Spleen (tissue), 11 donors: ENCODE data around the gene RECK. TPM values are rescaled to one million over a fixed set of nuclear protein-coding genes. Genes with fewer than 3 reads are reported as not detected.

Experiments used
- DNase-seq: peaks from one replicate; pipeline ENCODE4 v3.0.0-alpha.2; 2020
- H3K27ac ChIP-seq, 8 donors: fragments of 200-600 bp; sonication (generic) in 7 of 8; 1 replicate in 4 of 8; 2 replicates in 4 of 8; pipeline versions ENCODE4 v1.5.0 to v1.8.0; 2016 to 2021; ENCODE audit warnings: inconsistent platforms in 4 of 8, mild to moderate bottlenecking in 4 of 8, moderate library complexity in 1 of 8
- H3K27me3 ChIP-seq, 7 donors: fragments of 200-600 bp; sonication (generic) in 6 of 7; replicated peaks in 1 of 7; 1 replicate in 4 of 7; 2 replicates in 3 of 7; pipeline versions ENCODE4 v1.5.0 to v1.8.0; 2016 to 2021; ENCODE audit warnings: inconsistent platforms in 3 of 7, mild to moderate bottlenecking in 1 of 7
- H3K36me3 ChIP-seq, 6 donors: fragments of 200-600 bp; sonication (generic) in 5 of 6; 1 replicate in 4 of 6; 2 replicates in 2 of 6; pipeline versions ENCODE4 v1.5.0 to v1.8.0; 2016 to 2021; ENCODE audit warnings: inconsistent platforms in 2 of 6
- H3K4me1 ChIP-seq, 6 donors: fragments of 200-600 bp; sonication (generic) in 5 of 6; 1 replicate in 3 of 6; 2 replicates in 3 of 6; pipeline versions ENCODE4 v1.5.0 to v1.8.0; 2016 to 2021; ENCODE audit warnings: inconsistent platforms in 3 of 6
- H3K4me3 ChIP-seq, 8 donors: fragments of 200-600 bp; sonication (generic) in 7 of 8; 1 replicate in 4 of 8; 2 replicates in 4 of 8; pipeline versions ENCODE4 v1.5.0 to v1.8.0; 2016 to 2021; ENCODE audit warnings: inconsistent platforms in 4 of 8, mild to moderate bottlenecking in 4 of 8, moderate library complexity in 2 of 8
- H3K9me3 ChIP-seq, 8 donors: fragments of 200-600 bp; sonication (generic) in 7 of 8; 1 replicate in 4 of 8; 2 replicates in 4 of 8; pipeline versions ENCODE4 v1.5.0 to v1.8.0; 2016 to 2021; ENCODE audit warnings: inconsistent platforms in 4 of 8
- POLR2A ChIP-seq, 3 donors: fragments of 450-650 bp; IDR thresholded peaks; one replicate each; pipeline ENCODE4 v1.5.1; 2017; ENCODE audit warnings: antibody characterized with exemption in 3 of 3, mild to moderate bottlenecking in 1 of 3
- POLR2AphosphoS5 ChIP-seq, 3 donors: sonication (generic); formaldehyde crosslinking; IDR thresholded peaks; one replicate each; pipeline ENCODE4 v1.5.1; 2017; ENCODE audit warnings: antibody characterized with exemption in 3 of 3
- WGBS, 5 donors: extraction: QIAGEN DNeasy Blood & Tissue Kit in 3 of 5; methylation state at CpG; one replicate each; pipeline versions ENCODE4 v1.1.5 to v1.1.7; 2013 to 2018; 5-methylcytosine and 5-hydroxymethylcytosine counted together
- intact Hi-C: fragments of 100-400 bp; cut with DNase I; formaldehyde crosslinking; loops from one replicate; pipeline ENCODE4 v1.15.0; 2023; ENCODE audit warnings: low total_unique reads
- polyA plus RNA-seq, 3 donors: library from polyadenylated mRNA; stranded (reverse); fragments of 200-250 nt; gene quantifications; one replicate each; pipeline ENCODE4 v1.2.1, GENCODE V29; 2013
- total RNA-seq, 7 donors: library from RNA; depleted of rRNA in 3 of 7; stranded (reverse); fragments of >200 nt in 3 of 7; fragmentation: NEBNext Ultra II Directional in 4 of 7; extraction: Animal tissue kit (Norgen Biotek cat#: 25700) in 4 of 7; gene quantifications; one replicate each; pipeline versions ENCODE4 v1.1.0 to v1.2.1, GENCODE V29; 2016 to 2021
- TF ChIP-seq, protein P1 (sequence below), 11 experiments: fragments of 200-600 bp in 7 of 11; fragments of 450-650 bp in 4 of 11; sonication (generic) in 4 of 11; IDR thresholded peaks in 8 of 11; conservative IDR thresholded peaks in 3 of 11; 1 replicate in 7 of 11; 2 replicates in 4 of 11; pipeline versions ENCODE4 v1.4.0 to v1.8.0; 2016 to 2021; ENCODE audit warnings: antibody characterized with exemption in 11 of 11, inconsistent platforms in 4 of 11, mild to moderate bottlenecking in 1 of 11
- donor health status: healthy with polysubstance abuse.
- donor health status: DM: no; HTN: no; CAD: no; lungs with moderate emphysema.
- donor health status: DM: no; HTN: no; CAD: no.
- donor health status: Bipolar disorder and iron deficiency.
- donor health status: healthy.
- donor health status: DM: no; HTN: no; CAD: no.
- donor health status: DM: yes; HTN: yes; CAD: no.

Gene RECK
- total and polyA plus RNA-seq, 10 donors, result 2.7 to 16.0 (median 9.8) TPM

- no peak for DNase-seq
- no peak overlapping the region for H3K4me3 ChIP-seq
- 77 to 91% (median 80%) methylated on average over 6 of the region's 6 CpGs for WGBS, 5 donors
- no peaks in the 10 kb centered on the region for H3K27me3 ChIP-seq
- H3K4me1 ChIP-seq, result no peaks in the 10 kb centered on the region
- H3K27ac ChIP-seq, result no peak overlapping the region
- H3K36me3 ChIP-seq, result no peaks in the 10 kb centered on the region
- no peaks in the 10 kb centered on the region for H3K9me3 ChIP-seq
- TF ChIP-seq POLR2A (IDR thresholded peaks at IDR 0.05) (no peak), POLR2AphosphoS5 (IDR thresholded peaks at IDR 0.05) (no peak)
- TF ChIP-seq, protein P1, sequence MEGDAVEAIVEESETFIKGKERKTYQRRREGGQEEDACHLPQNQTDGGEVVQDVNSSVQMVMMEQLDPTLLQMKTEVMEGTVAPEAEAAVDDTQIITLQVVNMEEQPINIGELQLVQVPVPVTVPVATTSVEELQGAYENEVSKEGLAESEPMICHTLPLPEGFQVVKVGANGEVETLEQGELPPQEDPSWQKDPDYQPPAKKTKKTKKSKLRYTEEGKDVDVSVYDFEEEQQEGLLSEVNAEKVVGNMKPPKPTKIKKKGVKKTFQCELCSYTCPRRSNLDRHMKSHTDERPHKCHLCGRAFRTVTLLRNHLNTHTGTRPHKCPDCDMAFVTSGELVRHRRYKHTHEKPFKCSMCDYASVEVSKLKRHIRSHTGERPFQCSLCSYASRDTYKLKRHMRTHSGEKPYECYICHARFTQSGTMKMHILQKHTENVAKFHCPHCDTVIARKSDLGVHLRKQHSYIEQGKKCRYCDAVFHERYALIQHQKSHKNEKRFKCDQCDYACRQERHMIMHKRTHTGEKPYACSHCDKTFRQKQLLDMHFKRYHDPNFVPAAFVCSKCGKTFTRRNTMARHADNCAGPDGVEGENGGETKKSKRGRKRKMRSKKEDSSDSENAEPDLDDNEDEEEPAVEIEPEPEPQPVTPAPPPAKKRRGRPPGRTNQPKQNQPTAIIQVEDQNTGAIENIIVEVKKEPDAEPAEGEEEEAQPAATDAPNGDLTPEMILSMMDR (IDR thresholded peaks at IDR 0.05 in 8 of 11, conservative IDR thresholded peaks at IDR 0.05 in 3 of 11), result no peak
- intact Hi-C loops, result no loop called here
Observed at GRCh38 chr9:36018891-36019720, 17.6 kb upstream of the RECK start.

- TF ChIP-seq POLR2AphosphoS5 (IDR thresholded peaks at IDR 0.05), result no peak
- TF ChIP-seq, protein P1 (IDR thresholded peaks at IDR 0.05 in 8 of 11, conservative IDR thresholded peaks at IDR 0.05 in 3 of 11), result no peak
- TF ChIP-seq POLR2A (IDR thresholded peaks at IDR 0.05), result no peak
- intact Hi-C loops, result loop anchor here (5.0 to 10.0 kb wide), 3 partner anchors 65 to 217 kb away; partner anchors contain the start of genes HRCT1, OR2S2 and SPAAR
Observed at GRCh38 chr9:36021968-36022367, 14.7 kb upstream of the RECK start.

DNA sequence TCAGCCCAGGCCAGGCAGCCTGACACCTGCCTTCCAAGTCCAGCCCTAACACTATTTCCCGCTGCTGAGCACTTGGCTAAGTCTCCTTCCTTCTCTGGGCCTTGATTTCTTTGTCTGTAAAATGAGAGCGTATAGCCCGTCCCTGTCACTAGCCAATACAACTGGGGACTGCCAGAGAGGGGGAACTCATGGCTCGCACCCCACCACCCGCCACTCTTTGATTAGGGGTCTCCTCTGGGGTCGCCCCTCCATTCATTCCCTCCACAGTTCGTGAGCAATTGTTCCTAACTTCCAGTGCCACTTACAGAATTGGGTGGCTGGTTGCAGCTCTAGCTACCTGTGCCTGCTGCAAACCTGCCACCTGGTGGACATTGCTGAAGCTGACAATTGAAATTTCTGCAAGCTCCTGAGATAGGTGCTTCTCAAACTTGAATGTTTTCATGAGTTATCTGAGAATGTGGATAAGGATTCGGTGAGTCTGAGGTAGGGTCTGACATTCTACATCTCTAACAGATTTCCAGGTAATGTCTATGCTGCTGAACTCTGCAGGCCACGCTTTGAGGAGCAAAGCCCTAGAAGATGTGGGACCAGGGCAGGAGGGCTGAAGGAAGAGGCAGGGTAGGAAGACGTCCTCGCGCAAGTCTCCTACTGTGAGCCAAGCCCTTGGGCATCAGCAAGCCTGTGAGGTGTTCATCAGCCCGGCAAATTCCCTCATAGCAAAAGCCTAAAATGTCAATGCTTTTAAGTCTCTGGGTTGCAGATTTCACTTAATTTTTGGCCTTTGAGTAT lies 13.3 kb upstream of the RECK start:
- TF ChIP-seq, protein P1 (IDR thresholded peaks at IDR 0.05 in 8 of 11, conservative IDR thresholded peaks at IDR 0.05 in 3 of 11), result peak in 10 of 11 experiments; percentile 52 to 81 (median 68)
- TF ChIP-seq POLR2AphosphoS5 (IDR thresholded peaks at IDR 0.05), result no peak
- Histone ChIP-seq H3K9me3 (no peaks in the 10 kb centered on the region), H3K27ac (no peak overlapping the region), H3K4me3 (no peak overlapping the region), H3K27me3 (no peaks in the 10 kb centered on the region), H3K4me1 (no peaks in the 10 kb centered on the region), H3K36me3 (no peaks in the 10 kb centered on the region)
- intact Hi-C loops, result loop anchor here (5.0 to 10.0 kb wide), 3 partner anchors 66 to 219 kb away; partner anchors contain the start of genes HRCT1, OR2S2 and SPAAR
- WGBS, 5 donors, result 50 to 58% (median 53%) methylated on average over 13 of the region's 13 CpGs
- DNase-seq, result peak; percentile 82

More at GRCh38 chr9:36021968-36022367, 14.7 kb upstream of the RECK start:
- H3K4me1 ChIP-seq, result no peaks in the 10 kb centered on the region
- no peaks in the 10 kb centered on the region for H3K9me3 ChIP-seq
- no peaks in the 10 kb centered on the region for H3K27me3 ChIP-seq
- 48 to 89% (median 64%) methylated on average over 1 of the region's 1 CpG for WGBS, 5 donors
- H3K36me3 ChIP-seq, result no peaks in the 10 kb centered on the region
- no peak overlapping the region for H3K27ac ChIP-seq
- H3K4me3 ChIP-seq, result no peak overlapping the region
- no peak for DNase-seq
